ENCODE results near the gene STK39. TPM values are rescaled to one million over a fixed set of nuclear protein-coding genes. Genes with fewer than 3 reads are reported as not detected.

STK39 gene
- total and polyA plus RNA-seq, 2 donors (not counting 1 experiment from before 2014, with no cell fraction given) = 2.3 to 14.6 TPM

DNA sequence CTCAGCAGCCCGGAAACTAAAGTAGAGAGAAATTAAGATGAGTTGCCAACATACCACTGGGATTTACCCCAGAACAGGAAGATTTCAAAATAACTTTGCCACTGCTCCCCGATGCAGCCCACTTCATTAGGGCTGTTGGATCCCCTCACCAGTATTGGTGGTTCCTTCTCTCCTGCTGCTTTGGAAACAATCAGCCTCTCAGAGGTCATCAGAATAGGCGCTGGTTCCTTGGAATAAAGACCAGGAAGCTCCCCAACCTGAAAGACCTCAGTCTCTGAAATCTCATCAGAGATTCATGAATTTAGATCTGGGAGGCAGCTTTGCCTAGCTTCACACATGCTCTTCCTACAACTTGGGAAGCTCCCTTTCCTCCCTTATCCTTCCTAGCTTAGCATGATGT lies 332.4 kb downstream of the STK39 start:
- Mint-ChIP-seq H3K4me1 (no peaks in the 10 kb centered on the region), H3K9me3 (ENCODE audit: insufficient read depth) (no peaks in the 10 kb centered on the region), H3K4me3 (no peak overlapping the region), H3K27me3 (no peaks in the 10 kb centered on the region), H3K27ac (no peak overlapping the region)
- ChIA-PET POLR2A (no interaction called here), CTCF (no interaction called here)
- ATAC-seq (ENCODE audit: low read depth) = no peak
- Histone ChIP-seq H3K4me1 (ENCODE audit: control insufficient read depth in 2 of 2, insufficient read depth in 2 of 2, low read length in 2 of 2) (no peaks in the 10 kb centered on the region), H3K27ac (ENCODE audit: low read length in 2 of 2) (no peak overlapping the region), H3K79me2 (ENCODE audit: control insufficient read depth, insufficient read depth, low read length) (no peaks in the 10 kb centered on the region), H3K4me2 (replicated peaks; ENCODE audit: low read depth, low read length, poor library complexity, severe bottlenecking) (no peak overlapping the region), H3K4me3 (ENCODE audit: control extremely low read depth in 1 of 5, extremely low read depth in 1 of 5, insufficient read depth in 1 of 5, low read depth in 2 of 5, low read length in 4 of 5) (no peak overlapping the region), H3K9me3 (ENCODE audit: control extremely low read depth in 1 of 3, control insufficient read depth in 2 of 3, insufficient read depth in 1 of 3, low read length in 2 of 3) (no peaks in the 10 kb centered on the region), H3K36me3 (replicated peaks in 1 of 2; ENCODE audit: control extremely low read depth in 1 of 2, control insufficient read depth in 1 of 2, extremely low read depth in 1 of 2, insufficient read depth in 2 of 2, low read length in 1 of 2) (no peaks in the 10 kb centered on the region), H4K20me1 (ENCODE audit: control insufficient read depth, insufficient read depth, low read length, poor library complexity, severe bottlenecking) (no peaks in the 10 kb centered on the region), H3K27me3 (replicated peaks in 1 of 4; ENCODE audit: control extremely low read depth in 1 of 4, control insufficient read depth in 3 of 4, insufficient read depth in 4 of 4, low read length in 3 of 4) (no peaks in the 10 kb centered on the region), H2AFZ (ENCODE audit: insufficient read depth, low read depth, low read length, poor library complexity, severe bottlenecking) (no peak overlapping the region), H3K9ac (ENCODE audit: low read length) (no peak overlapping the region)
- no peak for TF ChIP-seq EZH2 (IDR thresholded peaks at IDR 0.05; ENCODE audit: borderline replicate concordance, insufficient read depth, low read depth, low read length, poor library complexity, severe bottlenecking)
- TF ChIP-seq, protein P1, sequence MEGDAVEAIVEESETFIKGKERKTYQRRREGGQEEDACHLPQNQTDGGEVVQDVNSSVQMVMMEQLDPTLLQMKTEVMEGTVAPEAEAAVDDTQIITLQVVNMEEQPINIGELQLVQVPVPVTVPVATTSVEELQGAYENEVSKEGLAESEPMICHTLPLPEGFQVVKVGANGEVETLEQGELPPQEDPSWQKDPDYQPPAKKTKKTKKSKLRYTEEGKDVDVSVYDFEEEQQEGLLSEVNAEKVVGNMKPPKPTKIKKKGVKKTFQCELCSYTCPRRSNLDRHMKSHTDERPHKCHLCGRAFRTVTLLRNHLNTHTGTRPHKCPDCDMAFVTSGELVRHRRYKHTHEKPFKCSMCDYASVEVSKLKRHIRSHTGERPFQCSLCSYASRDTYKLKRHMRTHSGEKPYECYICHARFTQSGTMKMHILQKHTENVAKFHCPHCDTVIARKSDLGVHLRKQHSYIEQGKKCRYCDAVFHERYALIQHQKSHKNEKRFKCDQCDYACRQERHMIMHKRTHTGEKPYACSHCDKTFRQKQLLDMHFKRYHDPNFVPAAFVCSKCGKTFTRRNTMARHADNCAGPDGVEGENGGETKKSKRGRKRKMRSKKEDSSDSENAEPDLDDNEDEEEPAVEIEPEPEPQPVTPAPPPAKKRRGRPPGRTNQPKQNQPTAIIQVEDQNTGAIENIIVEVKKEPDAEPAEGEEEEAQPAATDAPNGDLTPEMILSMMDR (IDR thresholded peaks at IDR 0.05) = no peak
- no peak for DNase-seq
- WGBS (ENCODE audit: insufficient coverage) = 85% methylated on average over 2 of the region's 3 CpGs
- intact Hi-C loops (cut with micrococcal nuclease) = no loop called here

DNA sequence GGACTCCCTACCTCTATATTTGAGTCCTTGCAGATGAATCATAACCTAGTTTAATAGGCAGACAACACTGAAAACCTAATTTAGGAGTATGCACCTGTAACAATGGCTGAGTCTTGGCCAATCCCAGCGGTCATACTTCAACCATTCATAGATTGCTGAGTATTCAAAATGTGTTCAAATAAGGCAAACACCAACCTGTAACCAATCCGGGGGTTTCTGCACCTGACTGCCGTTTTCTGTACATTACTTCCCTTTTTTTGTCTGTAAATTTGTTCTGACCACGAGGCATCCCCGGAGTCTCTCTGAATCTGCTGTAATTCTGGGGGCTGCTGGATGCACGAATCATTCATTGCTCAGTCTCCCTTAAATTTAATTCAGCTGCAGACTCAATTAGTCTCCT lies 338.6 kb downstream of the STK39 start:
- H3K9me3 Mint-ChIP-seq (ENCODE audit: insufficient read depth) = no peaks in the 10 kb centered on the region
- no peak overlapping the region for H3K4me3 Mint-ChIP-seq
- H3K27ac Mint-ChIP-seq = no peak overlapping the region
- H3K27me3 ChIP-seq (replicated peaks in 1 of 4; ENCODE audit: control extremely low read depth in 1 of 4, control insufficient read depth in 3 of 4, insufficient read depth in 4 of 4, low read length in 3 of 4) = no peaks in the 10 kb centered on the region
- H3K27me3 Mint-ChIP-seq = peaks cover 3% of the 10 kb centered on the region
- no peak overlapping the region for H3K4me3 ChIP-seq (ENCODE audit: control extremely low read depth in 1 of 5, extremely low read depth in 1 of 5, insufficient read depth in 1 of 5, low read depth in 2 of 5, low read length in 4 of 5)
- ChIA-PET CTCF (no interaction called here), POLR2A (no interaction called here)
- H3K4me1 Mint-ChIP-seq = peaks cover 7% of the 10 kb centered on the region
- H3K27ac ChIP-seq (ENCODE audit: low read length in 2 of 2) = no peak overlapping the region
- no peaks in the 10 kb centered on the region for H4K20me1 ChIP-seq (ENCODE audit: control insufficient read depth, insufficient read depth, low read length, poor library complexity, severe bottlenecking)
- H3K36me3 ChIP-seq (replicated peaks in 1 of 2; ENCODE audit: control extremely low read depth in 1 of 2, control insufficient read depth in 1 of 2, extremely low read depth in 1 of 2, insufficient read depth in 2 of 2, low read length in 1 of 2) = no peaks in the 10 kb centered on the region
- H3K9me3 ChIP-seq (ENCODE audit: control extremely low read depth in 1 of 3, control insufficient read depth in 2 of 3, insufficient read depth in 1 of 3, low read length in 2 of 3) = no peaks in the 10 kb centered on the region
- DNase-seq (no peak), ATAC-seq (ENCODE audit: low read depth) (no peak)
- intact Hi-C loops (cut with micrococcal nuclease) = no loop called here
- H3K4me2 ChIP-seq (replicated peaks; ENCODE audit: low read depth, low read length, poor library complexity, severe bottlenecking) = no peak overlapping the region
- no peak overlapping the region for H3K9ac ChIP-seq (ENCODE audit: low read length)
- peaks cover 0 to 5% of the 10 kb centered on the region in 2 donors for H3K4me1 ChIP-seq (ENCODE audit: control insufficient read depth in 2 of 2, insufficient read depth in 2 of 2, low read length in 2 of 2)
- TF ChIP-seq EZH2 (IDR thresholded peaks at IDR 0.05; ENCODE audit: borderline replicate concordance, insufficient read depth, low read depth, low read length, poor library complexity, severe bottlenecking) = no peak
- TF ChIP-seq, protein P1 (IDR thresholded peaks at IDR 0.05) = no peak
- peak overlapping the region; percentile 35 for H2AFZ ChIP-seq (ENCODE audit: insufficient read depth, low read depth, low read length, poor library complexity, severe bottlenecking)
- no peaks in the 10 kb centered on the region for H3K79me2 ChIP-seq (ENCODE audit: control insufficient read depth, insufficient read depth, low read length)
- WGBS (ENCODE audit: insufficient coverage) = 26% methylated on average over 6 of the region's 6 CpGs

Measured in B cell (primary cell).